Lower leg skin (tissue), 3 donors: ENCODE measurements around the gene CCDC47.

ENCODE experiments used
- CTCF ChIP-seq, 3 donors: fragments of 450-650 bp; IDR thresholded peaks; one replicate each; pipeline ENCODE4 v1.5.1; 2016; ENCODE audit warnings: antibody characterized with exemption in 3 of 3, mild to moderate bottlenecking in 3 of 3, moderate library complexity in 2 of 3
- POLR2A ChIP-seq, 2 donors: fragments of 450-650 bp; IDR thresholded peaks; one replicate each; pipeline ENCODE4 v1.6.1; 2016 to 2017; ENCODE audit warnings: antibody characterized with exemption in 2 of 2, mild to moderate bottlenecking in 1 of 2, moderate library complexity in 1 of 2

GRCh38 chr17:63751806-63752205 lies 21.6 kb downstream of the CCDC47 start:
- no peak for TF ChIP-seq POLR2A (IDR thresholded peaks at IDR 0.05)
- no peak for TF ChIP-seq CTCF (IDR thresholded peaks at IDR 0.05)
